Measurements from ENCODE around the gene TMEFF2.

DNA sequence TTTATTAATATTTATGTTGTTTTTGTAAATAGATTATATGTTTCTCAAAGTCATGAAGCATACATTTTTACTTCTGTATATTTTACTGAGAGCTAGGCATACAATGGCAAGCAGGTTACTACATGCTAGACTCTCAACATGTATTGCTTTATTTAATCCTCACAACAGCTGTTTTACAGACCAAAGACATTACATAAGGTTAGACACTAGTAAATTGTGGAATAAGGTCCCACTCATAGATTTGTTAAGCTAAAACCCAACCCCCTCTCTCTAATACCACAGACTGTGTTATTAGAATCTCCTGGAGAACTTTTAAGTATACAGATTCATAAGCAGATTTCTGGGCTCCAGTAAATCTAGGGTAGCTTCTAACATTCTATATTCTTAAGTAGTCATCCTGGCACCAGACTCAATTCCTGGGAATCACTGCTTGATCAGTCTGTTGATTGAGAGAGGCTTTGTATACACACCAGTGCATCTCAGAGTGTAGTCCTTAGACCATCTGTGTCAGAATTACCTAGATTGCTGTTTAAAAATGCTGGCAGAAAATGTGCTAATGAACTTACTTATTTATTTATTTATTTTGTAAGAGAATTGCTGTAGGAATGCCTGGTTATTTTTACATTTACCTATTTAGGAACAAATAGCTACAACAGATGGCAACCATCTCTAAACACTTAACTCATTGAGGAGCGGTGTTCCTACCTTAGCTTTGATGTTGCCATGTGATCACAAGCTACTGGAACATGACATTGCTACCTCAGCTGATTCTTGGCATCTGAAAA, 194.3 kb downstream of the TMEFF2 start:
- TF ChIP-seq, protein P1, sequence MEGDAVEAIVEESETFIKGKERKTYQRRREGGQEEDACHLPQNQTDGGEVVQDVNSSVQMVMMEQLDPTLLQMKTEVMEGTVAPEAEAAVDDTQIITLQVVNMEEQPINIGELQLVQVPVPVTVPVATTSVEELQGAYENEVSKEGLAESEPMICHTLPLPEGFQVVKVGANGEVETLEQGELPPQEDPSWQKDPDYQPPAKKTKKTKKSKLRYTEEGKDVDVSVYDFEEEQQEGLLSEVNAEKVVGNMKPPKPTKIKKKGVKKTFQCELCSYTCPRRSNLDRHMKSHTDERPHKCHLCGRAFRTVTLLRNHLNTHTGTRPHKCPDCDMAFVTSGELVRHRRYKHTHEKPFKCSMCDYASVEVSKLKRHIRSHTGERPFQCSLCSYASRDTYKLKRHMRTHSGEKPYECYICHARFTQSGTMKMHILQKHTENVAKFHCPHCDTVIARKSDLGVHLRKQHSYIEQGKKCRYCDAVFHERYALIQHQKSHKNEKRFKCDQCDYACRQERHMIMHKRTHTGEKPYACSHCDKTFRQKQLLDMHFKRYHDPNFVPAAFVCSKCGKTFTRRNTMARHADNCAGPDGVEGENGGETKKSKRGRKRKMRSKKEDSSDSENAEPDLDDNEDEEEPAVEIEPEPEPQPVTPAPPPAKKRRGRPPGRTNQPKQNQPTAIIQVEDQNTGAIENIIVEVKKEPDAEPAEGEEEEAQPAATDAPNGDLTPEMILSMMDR (IDR thresholded peaks at IDR 0.05), result no peak
- TF ChIP-seq POLR2A (IDR thresholded peaks at IDR 0.05), result no peak
